HG02840 (cell line): ENCODE data around the gene HES7.
"Not testable (repeated sequence)": the region's sequence is repeated elsewhere in the genome, so short reads cannot be mapped to it uniquely, and the experiment has no call there.

Experiments used
- ATAC-seq: cut with Tn5 transposase; IDR thresholded peaks from one replicate; pipeline ENCODE4 v1.9.1; 2021; ENCODE audit warnings: mild to moderate bottlenecking, moderate library complexity, moderate number of reproducible peaks; ENCODE audit not compliant: unreplicated experiment, low FRiP score

The HES7 gene

GRCh38 chr17:8123695-8124349 lies at the start of gene HES7:
Gene HES7 (minus strand): TSS chr17:8124106. CDS start chr17:8124084, 22 bp downstream.
- ATAC-seq, result no peak

GRCh38 chr17:8173056-8173870 lies 49.4 kb upstream of the HES7 start:
- ATAC-seq, result peak; percentile 68

GRCh38 chr17:8170186-8170585 lies 46.3 kb upstream of the HES7 start:
- ATAC-seq, result not testable (repeated sequence)

GRCh38 chr17:8167526-8167925 lies 43.6 kb upstream of the HES7 start:
- no peak for ATAC-seq

GRCh38 chr17:8166731-8167130 lies 42.8 kb upstream of the HES7 start:
- no peak for ATAC-seq

- ATAC-seq, result no peak
Measured at GRCh38 chr17:8164815-8165131, 40.9 kb upstream of the HES7 start.

GRCh38 chr17:8163978-8164814 lies 40.3 kb upstream of the HES7 start:
- no peak for ATAC-seq

- no peak for ATAC-seq
Measured at GRCh38 chr17:8162997-8163977, 39.4 kb upstream of the HES7 start.

GRCh38 chr17:8162233-8162996 lies 38.5 kb upstream of the HES7 start, which contains the start of gene VAMP2:
Gene VAMP2 (minus strand): TSS chr17:8162948. CDS start chr17:8162879, 69 bp downstream.
- ATAC-seq, result no peak

GRCh38 chr17:8161289-8162232 lies 37.7 kb upstream of the HES7 start:
- ATAC-seq, result no peak

GRCh38 chr17:8160741-8161221 lies 36.9 kb upstream of the HES7 start:
- ATAC-seq, result no peak

- no peak for ATAC-seq
Measured at GRCh38 chr17:8160224-8160577, 36.3 kb upstream of the HES7 start.

GRCh38 chr17:8159459-8160223 lies 35.7 kb upstream of the HES7 start:
- no peak for ATAC-seq

- ATAC-seq, result no peak
Measured at GRCh38 chr17:8159032-8159400, 35.1 kb upstream of the HES7 start.

GRCh38 chr17:8158267-8159031 lies 34.5 kb upstream of the HES7 start:
- no peak for ATAC-seq

- peak; percentile 79 for ATAC-seq
Measured at GRCh38 chr17:8156246-8156992, 32.5 kb upstream of the HES7 start.
